Hepatocyte (in vitro differentiated cells): ENCODE measurements around the gene GLI2. TPM values are rescaled to one million over a fixed set of nuclear protein-coding genes. Genes with fewer than 3 reads are reported as not detected.

Experiments used
- DNase-seq: peaks from one replicate; pipeline ENCODE4 v3.0.0-alpha.2; 2016; ENCODE audit warnings: low spot score
- H2AFZ ChIP-seq: fragments of 200-600 bp; sonication (generic); 2 replicates; pipeline ENCODE4 v1.6.0; 2016; ENCODE audit warnings: antibody characterized with exemption, mild to moderate bottlenecking
- H3K27ac ChIP-seq: fragments of 200-600 bp; sonication (generic); 2 replicates; pipeline ENCODE4 v1.5.1; 2016; ENCODE audit warnings: mild to moderate bottlenecking
- H3K27me3 ChIP-seq: fragments of 200-600 bp; sonication (generic); 2 replicates; pipeline ENCODE4 v1.6.1; 2016
- H3K36me3 ChIP-seq: fragments of 200-600 bp; sonication (generic); replicated peaks from 2 replicates; pipeline ENCODE4 v1.5.1; 2016; ENCODE audit warnings: low read depth; ENCODE audit not compliant: insufficient read depth
- H3K4me1 ChIP-seq: fragments of 200-600 bp; sonication (generic); 2 replicates; pipeline ENCODE4 v1.5.1; 2016; ENCODE audit warnings: mild to moderate bottlenecking, moderate library complexity; ENCODE audit not compliant: insufficient read depth
- H3K4me2 ChIP-seq: fragments of 200-600 bp; sonication (generic); 2 replicates; pipeline ENCODE4 v1.6.0; 2016
- H3K4me3 ChIP-seq: fragments of 200-600 bp; sonication (generic); 2 replicates; pipeline ENCODE4 v1.5.1; 2016; ENCODE audit warnings: mild to moderate bottlenecking
- H3K79me2 ChIP-seq: fragments of 200-600 bp; sonication (generic); 2 replicates; pipeline ENCODE4 v1.6.0; 2017; ENCODE audit warnings: mild to moderate bottlenecking
- H3K9me2 ChIP-seq: fragments of 200-600 bp; sonication (generic); replicated peaks from 2 replicates; pipeline ENCODE4 v1.6.0; 2017; ENCODE audit warnings: mild to moderate bottlenecking; ENCODE audit not compliant: insufficient read depth
- H3K9me3 ChIP-seq: fragments of 200-600 bp; sonication (generic); 2 replicates; pipeline ENCODE4 v1.5.1; 2016; ENCODE audit warnings: low read depth, mild to moderate bottlenecking
- H4K20me1 ChIP-seq: fragments of 200-600 bp; sonication (generic); 2 replicates; pipeline ENCODE4 v1.6.0; 2016; ENCODE audit warnings: mild to moderate bottlenecking; ENCODE audit not compliant: insufficient read depth, poor library complexity, severe bottlenecking
- EZH2 ChIP-seq: fragments of 200-600 bp; sonication (generic); IDR thresholded peaks from 2 replicates; pipeline ENCODE4 v1.6.1; 2016; ENCODE audit warnings: antibody characterized with exemption, mild to moderate bottlenecking, borderline replicate concordance
- EZH2phosphoT487 ChIP-seq: fragments of 200-600 bp; sonication (generic); IDR thresholded peaks from one replicate; pipeline ENCODE4 v1.6.1; 2018; ENCODE audit warnings: antibody characterized with exemption, mild to moderate bottlenecking, low read depth, moderate library complexity; ENCODE audit not compliant: unreplicated experiment, severe bottlenecking
- WGBS: methylation state at CpG from one replicate; pipeline ENCODE4 v1.1.6; 2016; ENCODE audit warnings: low lambda C conversion rate; ENCODE audit errors: missing lambda C conversion rate; 5-methylcytosine and 5-hydroxymethylcytosine counted together
- polyA plus RNA-seq: library from polyadenylated mRNA; unstranded; fragments of >200 nt; fragmentation: Nextera tagmentation; extraction: Ambion mirVana; gene quantifications from 2 replicates; pipeline ENCODE4 v1.2.1, GENCODE V29; 2016
- total RNA-seq: library from RNA; depleted of rRNA; stranded (reverse); fragments of >200 nt; gene quantifications from 2 replicates; pipeline ENCODE4 v1.2.3, GENCODE V29; 2014
- TF ChIP-seq, protein P1 (sequence below): fragments of 200-600 bp; sonication (generic); IDR thresholded peaks from 2 replicates; pipeline ENCODE4 v1.5.1; 2016; ENCODE audit warnings: antibody characterized with exemption, mild to moderate bottlenecking; ENCODE audit not compliant: poor library complexity

Gene GLI2
- total and polyA plus RNA-seq, 2 experiments from 2014 or later = 5.3 to 5.8 TPM

DNA sequence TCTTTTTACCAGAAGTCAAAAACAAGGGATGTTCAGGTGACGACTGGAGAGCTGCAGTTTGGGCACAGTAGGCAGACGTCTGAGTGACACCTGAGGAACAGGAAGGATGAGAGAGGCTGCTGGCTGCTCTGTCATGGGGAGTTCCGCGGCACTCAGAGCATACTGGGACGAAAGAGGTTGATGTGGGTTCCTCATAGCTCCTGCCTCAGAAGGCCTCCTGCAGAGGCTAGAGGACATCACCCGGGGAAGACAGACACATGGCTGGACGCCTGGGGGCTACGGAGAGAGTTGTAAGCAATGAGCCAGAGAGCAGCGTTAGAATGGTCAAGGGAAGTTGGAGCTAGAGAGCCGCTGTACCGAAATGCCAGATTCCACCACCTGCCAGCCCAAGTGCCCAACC is 45.1 kb upstream of the GLI2 start:
- no peaks in the 10 kb centered on the region for H3K79me2 ChIP-seq
- H2AFZ ChIP-seq = no peak overlapping the region
- H4K20me1 ChIP-seq = no peaks in the 10 kb centered on the region
- no peaks in the 10 kb centered on the region for H3K36me3 ChIP-seq
- TF ChIP-seq, protein P1, sequence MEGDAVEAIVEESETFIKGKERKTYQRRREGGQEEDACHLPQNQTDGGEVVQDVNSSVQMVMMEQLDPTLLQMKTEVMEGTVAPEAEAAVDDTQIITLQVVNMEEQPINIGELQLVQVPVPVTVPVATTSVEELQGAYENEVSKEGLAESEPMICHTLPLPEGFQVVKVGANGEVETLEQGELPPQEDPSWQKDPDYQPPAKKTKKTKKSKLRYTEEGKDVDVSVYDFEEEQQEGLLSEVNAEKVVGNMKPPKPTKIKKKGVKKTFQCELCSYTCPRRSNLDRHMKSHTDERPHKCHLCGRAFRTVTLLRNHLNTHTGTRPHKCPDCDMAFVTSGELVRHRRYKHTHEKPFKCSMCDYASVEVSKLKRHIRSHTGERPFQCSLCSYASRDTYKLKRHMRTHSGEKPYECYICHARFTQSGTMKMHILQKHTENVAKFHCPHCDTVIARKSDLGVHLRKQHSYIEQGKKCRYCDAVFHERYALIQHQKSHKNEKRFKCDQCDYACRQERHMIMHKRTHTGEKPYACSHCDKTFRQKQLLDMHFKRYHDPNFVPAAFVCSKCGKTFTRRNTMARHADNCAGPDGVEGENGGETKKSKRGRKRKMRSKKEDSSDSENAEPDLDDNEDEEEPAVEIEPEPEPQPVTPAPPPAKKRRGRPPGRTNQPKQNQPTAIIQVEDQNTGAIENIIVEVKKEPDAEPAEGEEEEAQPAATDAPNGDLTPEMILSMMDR = no peak
- no peaks in the 10 kb centered on the region for H3K9me3 ChIP-seq
- no peak overlapping the region for H3K4me2 ChIP-seq
- 73% methylated on average over 11 of the region's 11 CpGs for WGBS
- H3K4me3 ChIP-seq = no peak overlapping the region
- H3K4me1 ChIP-seq = no peaks in the 10 kb centered on the region
- peaks cover 16% of the 10 kb centered on the region for H3K27me3 ChIP-seq
- no peak for DNase-seq
- no peaks in the 10 kb centered on the region for H3K9me2 ChIP-seq
- no peak overlapping the region for H3K27ac ChIP-seq

DNA sequence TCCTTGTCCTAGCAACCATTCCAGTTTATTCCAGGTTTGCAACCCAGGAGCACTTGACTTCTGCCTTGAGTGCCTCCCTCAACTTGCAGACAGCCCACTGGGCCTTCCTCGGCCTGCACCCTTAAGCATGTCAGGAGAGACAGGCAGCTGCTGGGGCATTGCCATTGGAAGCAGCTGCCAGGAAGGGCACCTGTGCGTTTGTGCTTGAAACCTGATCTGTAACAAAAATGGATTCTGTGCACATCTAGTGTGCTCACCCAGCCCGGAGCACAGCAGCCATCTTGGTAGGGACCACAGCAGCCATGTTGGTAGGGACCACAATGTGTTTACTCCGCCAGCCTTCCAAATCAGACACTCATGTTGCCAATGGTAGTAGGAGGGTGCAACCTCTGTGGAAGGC is 44.3 kb upstream of the GLI2 start:
- 89% methylated on average over 4 of the region's 4 CpGs for WGBS
- Histone ChIP-seq H3K9me2 (no peaks in the 10 kb centered on the region), H2AFZ (no peak overlapping the region), H3K9me3 (no peaks in the 10 kb centered on the region), H3K36me3 (no peaks in the 10 kb centered on the region), H3K4me1 (no peaks in the 10 kb centered on the region), H3K79me2 (no peaks in the 10 kb centered on the region), H3K27ac (no peak overlapping the region), H3K4me2 (no peak overlapping the region), H3K4me3 (no peak overlapping the region), H3K27me3 (peaks cover 23% of the 10 kb centered on the region), H4K20me1 (no peaks in the 10 kb centered on the region)
- no peak for DNase-seq
- TF ChIP-seq EZH2phosphoT487 (no peak), EZH2 (no peak)
- TF ChIP-seq, protein P1 = no peak

DNA sequence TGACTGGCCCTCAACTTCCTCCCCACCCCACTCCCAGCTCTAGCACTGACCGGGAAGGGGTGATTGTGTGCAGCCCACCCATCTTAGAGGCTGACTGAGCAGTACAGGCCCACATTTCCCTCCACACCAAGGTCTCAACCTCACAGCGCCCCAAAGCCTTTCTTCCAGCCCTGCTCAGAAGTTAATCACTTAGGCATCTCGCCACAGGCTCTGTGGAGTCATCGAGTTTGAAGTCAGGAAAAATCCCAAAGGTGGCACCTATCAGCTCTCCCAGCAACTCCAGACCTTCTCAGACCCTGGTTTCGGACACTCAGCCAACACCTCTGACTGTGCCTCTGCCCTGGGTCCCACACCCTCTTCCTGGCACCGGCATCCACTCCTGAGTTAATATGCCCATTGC is 43.0 kb upstream of the GLI2 start:
- Histone ChIP-seq H3K9me2 (no peaks in the 10 kb centered on the region), H2AFZ (no peak overlapping the region), H3K36me3 (no peaks in the 10 kb centered on the region), H3K9me3 (no peaks in the 10 kb centered on the region), H3K4me1 (no peaks in the 10 kb centered on the region), H3K4me3 (no peak overlapping the region), H3K79me2 (no peaks in the 10 kb centered on the region), H3K27ac (no peak overlapping the region), H3K27me3 (peaks cover 24% of the 10 kb centered on the region), H4K20me1 (no peaks in the 10 kb centered on the region), H3K4me2 (no peak overlapping the region)
- TF ChIP-seq EZH2phosphoT487 (no peak), EZH2 (no peak)
- no peak for DNase-seq
- WGBS = 94% methylated on average over 6 of the region's 6 CpGs

DNA sequence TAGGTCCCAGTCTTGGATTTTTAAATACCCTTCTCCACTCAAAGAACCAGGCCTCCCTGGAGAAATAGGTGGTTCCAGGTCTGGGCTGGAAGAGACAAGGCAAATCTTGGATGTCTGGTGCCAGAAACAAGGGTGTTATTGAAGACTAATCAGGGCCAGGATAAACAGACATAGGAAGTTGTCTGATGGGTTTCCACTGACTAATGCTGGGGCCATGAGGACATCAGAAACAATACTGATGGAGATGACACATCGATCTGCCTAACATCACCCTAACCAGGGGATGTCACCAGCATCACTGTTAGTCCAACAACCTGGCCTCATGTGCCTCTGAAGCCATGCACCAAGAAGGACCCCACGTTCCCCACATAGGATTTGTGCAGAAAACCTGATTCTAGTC is 42.5 kb upstream of the GLI2 start:
- Histone ChIP-seq H3K9me2 (no peaks in the 10 kb centered on the region), H3K27me3 (peaks cover 24% of the 10 kb centered on the region), H3K79me2 (no peaks in the 10 kb centered on the region), H3K9me3 (no peaks in the 10 kb centered on the region), H4K20me1 (no peaks in the 10 kb centered on the region), H3K36me3 (no peaks in the 10 kb centered on the region), H3K4me3 (no peak overlapping the region), H2AFZ (no peak overlapping the region), H3K27ac (no peak overlapping the region), H3K4me1 (no peaks in the 10 kb centered on the region), H3K4me2 (no peak overlapping the region)
- no peak for DNase-seq
- WGBS = 80% methylated on average over 2 of the region's 2 CpGs
- TF ChIP-seq EZH2 (no peak), EZH2phosphoT487 (no peak)
- TF ChIP-seq, protein P1 = no peak
